Measurements from ENCODE around the gene COL23A1. TPM values are rescaled to one million over a fixed set of nuclear protein-coding genes. Genes with fewer than 3 reads are reported as not detected.

The COL23A1 gene
- total and polyA plus RNA-seq, 2 of the 8 experiments (the other 6 are each of a cell fraction or from before 2014, with no cell fraction given) = 3.1 to 4.7 TPM

DNA sequence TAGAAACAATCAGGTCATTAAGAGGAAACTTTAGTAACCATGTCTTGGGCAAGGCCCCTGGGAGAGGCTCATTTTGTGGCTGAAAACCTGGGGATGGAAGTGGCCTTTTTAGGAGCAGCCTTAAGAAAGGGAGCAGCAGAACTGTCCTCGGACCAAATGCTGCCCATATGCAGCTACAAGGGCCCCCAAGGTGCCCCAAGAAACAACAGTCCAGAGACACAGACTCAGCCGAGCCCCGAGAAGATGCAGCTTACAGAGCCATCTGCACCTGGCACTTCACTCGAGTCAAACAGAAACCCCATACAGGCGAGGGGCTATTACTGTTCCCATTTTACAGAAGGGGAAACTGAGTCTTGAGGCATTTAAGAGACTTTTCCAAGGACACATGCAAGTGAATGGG, 58.0 kb downstream of the COL23A1 start:
- TF ChIP-seq KDM1A (IDR thresholded peaks at IDR 0.05; ENCODE audit: borderline replicate concordance, low read length) = peak; percentile 32; the same call in 1 of the 2 replicates
- TF ChIP-seq YY1 (IDR thresholded peaks at IDR 0.05; ENCODE audit: low read depth, low read length) = no peak
- TF ChIP-seq MAFK (IDR thresholded peaks at IDR 0.05; ENCODE audit: low read depth, low read length) = no peak
- TF ChIP-seq, protein P1, sequence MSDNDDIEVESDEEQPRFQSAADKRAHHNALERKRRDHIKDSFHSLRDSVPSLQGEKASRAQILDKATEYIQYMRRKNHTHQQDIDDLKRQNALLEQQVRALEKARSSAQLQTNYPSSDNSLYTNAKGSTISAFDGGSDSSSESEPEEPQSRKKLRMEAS (IDR thresholded peaks at IDR 0.05) = no peak
- TF ChIP-seq HDAC6 (IDR thresholded peaks at IDR 0.05; ENCODE audit: low read depth, low read length) = no peak
- TF ChIP-seq RNF2 (IDR thresholded peaks at IDR 0.05; ENCODE audit: borderline replicate concordance, low read depth, low read length, missing control alignments, poor library complexity, severe bottlenecking) = no peak

More for the DNA sequence above, 58.0 kb downstream of the COL23A1 start:
- Histone ChIP-seq H3K4me3 (ENCODE audit: extremely low read depth in 1 of 4, insufficient read depth in 2 of 4, low read depth in 3 of 4, low read length in 4 of 4) (no peak overlapping the region), H3K27me3 (replicated peaks in 1 of 4; ENCODE audit: control insufficient read depth in 3 of 4, extremely low read depth in 1 of 4, insufficient read depth in 3 of 4, low read length in 3 of 4) (no peaks in the 10 kb centered on the region; a peak in 1 of 7 replicates), H4K91ac (replicated peaks; ENCODE audit: insufficient read length, low read length) (no peak overlapping the region), H3K36me3 (ENCODE audit: control insufficient read depth in 2 of 4, insufficient read depth in 4 of 4, low read length in 3 of 4) (no peaks in the 10 kb centered on the region), H3K56ac (replicated peaks; ENCODE audit: insufficient read length, low read depth, low read length) (no peak overlapping the region), H3K23me2 (ENCODE audit: low read depth, low read length) (no peaks in the 10 kb centered on the region), H3K23ac (ENCODE audit: insufficient read length) (no peak overlapping the region), H3K9ac (replicated peaks in 1 of 4; ENCODE audit: extremely low read depth in 1 of 4, low read depth in 3 of 4, low read length in 3 of 4) (no peak overlapping the region), H2AFZ (ENCODE audit: low read length) (no peak overlapping the region), H4K20me1 (replicated peaks in 1 of 2; ENCODE audit: control insufficient read depth in 1 of 2, insufficient read depth in 2 of 2, low read length in 2 of 2) (peaks cover 0 to 2% of the 10 kb centered on the region in 2 experiments), H3K14ac (ENCODE audit: insufficient read length) (no peak overlapping the region), H2AK5ac (ENCODE audit: low read depth, low read length) (no peak overlapping the region), H3K9me3 (ENCODE audit: insufficient read depth in 2 of 2, low read depth in 1 of 2, low read length in 1 of 2) (no peaks in the 10 kb centered on the region), H3K79me2 (ENCODE audit: control insufficient read depth in 1 of 2, insufficient read depth in 2 of 2, low read length in 2 of 2) (no peaks in the 10 kb centered on the region), H4K5ac (ENCODE audit: insufficient read length, low read depth, low read length) (no peak overlapping the region), H3K27ac (ENCODE audit: low read depth, low read length) (no peak overlapping the region), H2BK15ac (ENCODE audit: low read length) (no peak overlapping the region), H3K4me1 (replicated peaks in 1 of 4; ENCODE audit: control insufficient read depth in 3 of 4, insufficient read depth in 4 of 4, low read length in 3 of 4) (peaks cover 0 to 5% (median under 1%) of the 10 kb centered on the region in 4 experiments; a peak in 4 of 7 replicates), H4K8ac (ENCODE audit: extremely low read depth, insufficient read depth, low read length) (no peak overlapping the region), H3K79me1 (ENCODE audit: low read depth, low read length) (no peaks in the 10 kb centered on the region; the same call in 1 of the 2 replicates), H2BK20ac (ENCODE audit: low read length) (no peak overlapping the region), H3K4ac (replicated peaks; ENCODE audit: insufficient read length, low read depth, low read length) (no peak overlapping the region), H2BK120ac (replicated peaks; ENCODE audit: low read depth, low read length) (no peak overlapping the region), H2BK5ac (ENCODE audit: low read depth, low read length) (no peak overlapping the region), H3K18ac (ENCODE audit: extremely low read depth, low read length) (no peak overlapping the region), H2BK12ac (ENCODE audit: low read depth, low read length) (no peak overlapping the region), H3K4me2 (ENCODE audit: insufficient read depth in 1 of 2, low read depth in 2 of 2, low read length in 2 of 2) (no peak overlapping the region)
- 91% methylated on average over 5 of the region's 5 CpGs; no CpG with 5 or more reads in 1 of the 2 experiments for WGBS, 2 experiments (ENCODE audit: extremely low coverage in 1 of 2, insufficient coverage in 1 of 2, insufficient read length in 1 of 2, insufficient replicate concordance in 2 of 2, low coverage in 1 of 2, low lambda C conversion rate in 2 of 2, missing lambda C conversion rate in 1 of 2)
- ChIA-PET POLR2A (ENCODE audit: partially characterized antibody) (no interaction called here), CTCF (ENCODE audit: partially characterized antibody) (interaction anchor here (1.1 to 2.7 kb wide), 4 partner anchors 10 to 71 kb away, joined by 3 to 10 read pairs (median 8); no protein-coding TSS in a partner anchor)
- DNase-seq (ENCODE audit: low read depth in 1 of 2, low spot score in 2 of 2) (no peak), FAIRE-seq (no peak)

Measured in H1 (cell line).